Astrocyte (in vitro differentiated cells and primary cell): Measurements from ENCODE around the gene PLAAT4. TPM values are rescaled to one million over a fixed set of nuclear protein-coding genes. Genes with fewer than 3 reads are reported as not detected.

Source experiments
- DNase-seq: peaks from one replicate; pipeline ENCODE4 v3.0.0-alpha.2; 2010; ENCODE audit warnings: low read depth
- FAIRE-seq: peaks from 2 replicates; lab custom pipeline; 2011; peaks lifted over from hg19 to GRCh38; lab: Jason Lieb, UNC
- H2AFZ ChIP-seq: 2 replicates; pipeline ENCODE4 v1.6.0; 2012; ENCODE audit warnings: low read depth, low read length, inconsistent platforms
- H3K27ac ChIP-seq: 2 replicates; pipeline ENCODE4 v1.5.1; 2011; ENCODE audit warnings: low read depth, low read length, inconsistent platforms
- H3K27me3 ChIP-seq: 2 replicates; pipeline ENCODE4 v1.6.0; 2011; ENCODE audit warnings: low read length, inconsistent platforms; ENCODE audit not compliant: insufficient read depth
- H3K36me3 ChIP-seq: 2 replicates; pipeline ENCODE4 v1.5.1; 2011; ENCODE audit warnings: low read length, inconsistent platforms; ENCODE audit not compliant: insufficient read depth
- H3K4me1 ChIP-seq: 2 replicates; pipeline ENCODE4 v1.5.1; 2011; ENCODE audit warnings: low read length, inconsistent platforms; ENCODE audit not compliant: insufficient read depth
- H3K4me2 ChIP-seq: 2 replicates; pipeline ENCODE4 v1.6.0; 2012; ENCODE audit warnings: low read length, inconsistent platforms
- H3K4me3 ChIP-seq: 2 replicates; pipeline ENCODE4 v1.5.1; 2011; ENCODE audit warnings: low read depth, mild to moderate bottlenecking, low read length, inconsistent platforms; ENCODE audit not compliant: insufficient read depth
- H3K79me2 ChIP-seq: 2 replicates; pipeline ENCODE4 v1.6.0; 2012; ENCODE audit warnings: mild to moderate bottlenecking, low read length, inconsistent platforms; ENCODE audit not compliant: insufficient read depth
- H3K9ac ChIP-seq: 2 replicates; pipeline ENCODE4 v1.6.0; 2012; ENCODE audit warnings: mild to moderate bottlenecking, low read length, inconsistent platforms
- H3K9me3 ChIP-seq: 2 replicates; pipeline ENCODE4 v1.5.1; 2012; ENCODE audit warnings: low read depth, mild to moderate bottlenecking, low read length, inconsistent platforms; ENCODE audit not compliant: insufficient read depth
- H4K20me1 ChIP-seq: 2 replicates; pipeline ENCODE4 v1.6.0; 2012; ENCODE audit warnings: low read length, inconsistent platforms; ENCODE audit not compliant: insufficient read depth
- H3K27ac Mint-ChIP-seq: one replicate; pipeline ENCODE4 v1.8.0; 2021; ENCODE audit warnings: mild to moderate bottlenecking, mixed read lengths; ENCODE audit not compliant: unreplicated experiment
- H3K27me3 Mint-ChIP-seq: one replicate; pipeline ENCODE4 v1.8.0; 2021; ENCODE audit warnings: low read depth, mixed read lengths; ENCODE audit not compliant: unreplicated experiment
- H3K36me3 Mint-ChIP-seq: one replicate; pipeline ENCODE4 v1.8.0; 2021; ENCODE audit warnings: low read depth, mixed read lengths; ENCODE audit not compliant: unreplicated experiment
- H3K4me1 Mint-ChIP-seq: one replicate; pipeline ENCODE4 v1.8.0; 2021; ENCODE audit warnings: low read depth, mixed read lengths; ENCODE audit not compliant: unreplicated experiment
- H3K4me3 Mint-ChIP-seq: one replicate; pipeline ENCODE4 v1.8.0; 2021; ENCODE audit warnings: mild to moderate bottlenecking, moderate library complexity, mixed read lengths; ENCODE audit not compliant: unreplicated experiment
- H3K9me3 Mint-ChIP-seq: one replicate; pipeline ENCODE4 v1.8.0; 2021; ENCODE audit warnings: mild to moderate bottlenecking, mixed read lengths; ENCODE audit not compliant: unreplicated experiment
- CTCF ChIP-seq: IDR thresholded peaks from 2 replicates; pipeline ENCODE4 v1.5.1; 2011; ENCODE audit warnings: low read depth, mild to moderate bottlenecking, inconsistent platforms, low read length, moderate library complexity; ENCODE audit not compliant: insufficient read depth
- EZH2 ChIP-seq: IDR thresholded peaks from 2 replicates; pipeline ENCODE4 v1.6.1; 2012; ENCODE audit warnings: mild to moderate bottlenecking, low read length, inconsistent platforms; ENCODE audit not compliant: insufficient read depth
- total RNA-seq: library from RNA; stranded (reverse); gene quantifications from 2 replicates; pipeline ENCODE4 v1.2.1, GENCODE V29; 2021

Gene PLAAT4
- total RNA-seq, 1 donor from 2014 or later = 4.9 TPM

GRCh38 chr11:63516109-63516508 is 20.5 kb upstream of the PLAAT4 start:
- no peak overlapping the region for H3K27ac ChIP-seq

GRCh38 chr11:63517156-63517555 is 19.5 kb upstream of the PLAAT4 start:
- H3K4me1 Mint-ChIP-seq = peaks cover 5% of the 10 kb centered on the region
- no peaks in the 10 kb centered on the region for H3K4me1 ChIP-seq
- no peak overlapping the region for H3K4me2 ChIP-seq
- H3K79me2 ChIP-seq = no peaks in the 10 kb centered on the region
- H3K36me3 ChIP-seq = no peaks in the 10 kb centered on the region
- H3K9me3 ChIP-seq = no peaks in the 10 kb centered on the region
- no peak for TF ChIP-seq EZH2
- TF ChIP-seq CTCF = no peak
- peaks cover 3% of the 10 kb centered on the region for H3K27me3 Mint-ChIP-seq
- no peak overlapping the region for H3K4me3 ChIP-seq
- H3K27ac Mint-ChIP-seq = no peak overlapping the region
- no peak overlapping the region for H3K9ac ChIP-seq
- H3K9me3 Mint-ChIP-seq = peaks cover 2% of the 10 kb centered on the region
- FAIRE-seq (no peak), DNase-seq (no peak)
- no peak overlapping the region for H3K4me3 Mint-ChIP-seq
- H2AFZ ChIP-seq = no peak overlapping the region
- H3K27me3 ChIP-seq = no peaks in the 10 kb centered on the region
- no peaks in the 10 kb centered on the region for H4K20me1 ChIP-seq
- no peaks in the 10 kb centered on the region for H3K36me3 Mint-ChIP-seq
- no peak overlapping the region for H3K27ac ChIP-seq

More at GRCh38 chr11:63516109-63516508, 20.5 kb upstream of the PLAAT4 start:
- peaks cover 6% of the 10 kb centered on the region for H3K4me1 Mint-ChIP-seq
- no peak for TF ChIP-seq CTCF
- no peak for TF ChIP-seq EZH2
- H3K4me2 ChIP-seq = no peak overlapping the region
- H3K36me3 ChIP-seq = no peaks in the 10 kb centered on the region
- no peak for FAIRE-seq
- H3K9me3 ChIP-seq = no peaks in the 10 kb centered on the region
- no peaks in the 10 kb centered on the region for H3K9me3 Mint-ChIP-seq
- no peaks in the 10 kb centered on the region for H3K36me3 Mint-ChIP-seq
- H3K27me3 Mint-ChIP-seq = peaks cover 3% of the 10 kb centered on the region
- H4K20me1 ChIP-seq = no peaks in the 10 kb centered on the region
- no peak for DNase-seq
- peaks cover 5% of the 10 kb centered on the region for H3K4me1 ChIP-seq
- no peaks in the 10 kb centered on the region for H3K27me3 ChIP-seq
- H3K9ac ChIP-seq = no peak overlapping the region
- no peak overlapping the region for H3K4me3 Mint-ChIP-seq
- no peak overlapping the region for H3K4me3 ChIP-seq
- no peak overlapping the region for H3K27ac Mint-ChIP-seq
- no peak overlapping the region for H2AFZ ChIP-seq
- H3K79me2 ChIP-seq = no peaks in the 10 kb centered on the region

DNA sequence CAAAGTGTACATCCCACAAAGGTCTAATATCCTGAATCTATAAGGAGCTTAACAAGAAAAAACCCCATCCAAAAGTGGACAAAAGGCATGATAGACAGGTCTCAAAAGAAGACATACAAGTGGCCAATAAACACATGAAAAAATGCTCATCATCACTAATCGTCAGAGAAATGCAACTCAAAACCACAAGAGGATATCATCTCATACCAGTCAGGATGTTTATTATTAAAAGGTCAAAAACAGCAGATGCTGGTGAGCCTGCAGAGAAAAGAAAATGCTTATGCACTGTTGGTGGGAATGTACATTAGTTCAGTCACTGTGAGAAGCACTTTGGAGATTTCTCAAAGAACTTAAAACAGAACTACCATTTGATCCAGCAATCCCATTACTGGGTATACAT is 18.1 kb upstream of the PLAAT4 start:
- TF ChIP-seq CTCF = no peak
- TF ChIP-seq EZH2 = no peak
- FAIRE-seq = no peak
- no peaks in the 10 kb centered on the region for H3K79me2 ChIP-seq
- no peaks in the 10 kb centered on the region for H3K4me1 ChIP-seq
- no peaks in the 10 kb centered on the region for H4K20me1 ChIP-seq
- no peak overlapping the region for H3K9ac ChIP-seq
- Mint-ChIP-seq H3K9me3 (peaks cover 2% of the 10 kb centered on the region), H3K36me3 (peaks cover under 1% of the 10 kb centered on the region), H3K27me3 (no peaks in the 10 kb centered on the region), H3K4me3 (no peak overlapping the region), H3K4me1 (peaks cover 5% of the 10 kb centered on the region), H3K27ac (no peak overlapping the region)
- no peak overlapping the region for H3K27ac ChIP-seq
- H3K4me3 ChIP-seq = no peak overlapping the region
- no peak overlapping the region for H3K4me2 ChIP-seq
- H3K27me3 ChIP-seq = no peaks in the 10 kb centered on the region
- no peaks in the 10 kb centered on the region for H3K36me3 ChIP-seq
- H3K9me3 ChIP-seq = no peaks in the 10 kb centered on the region
- no peak overlapping the region for H2AFZ ChIP-seq
- peak; percentile 81 for DNase-seq
